GM04503 (cell line): ENCODE measurements around the gene SEMA3F.
A peak's percentile ranks its signal among the peaks of the same experiment; 100 is the strongest.

Experiments
- DNase-seq: peaks from one replicate; pipeline ENCODE4 v3.0.0-alpha.2; 2012; ENCODE audit warnings: low read depth

The SEMA3F gene

DNA sequence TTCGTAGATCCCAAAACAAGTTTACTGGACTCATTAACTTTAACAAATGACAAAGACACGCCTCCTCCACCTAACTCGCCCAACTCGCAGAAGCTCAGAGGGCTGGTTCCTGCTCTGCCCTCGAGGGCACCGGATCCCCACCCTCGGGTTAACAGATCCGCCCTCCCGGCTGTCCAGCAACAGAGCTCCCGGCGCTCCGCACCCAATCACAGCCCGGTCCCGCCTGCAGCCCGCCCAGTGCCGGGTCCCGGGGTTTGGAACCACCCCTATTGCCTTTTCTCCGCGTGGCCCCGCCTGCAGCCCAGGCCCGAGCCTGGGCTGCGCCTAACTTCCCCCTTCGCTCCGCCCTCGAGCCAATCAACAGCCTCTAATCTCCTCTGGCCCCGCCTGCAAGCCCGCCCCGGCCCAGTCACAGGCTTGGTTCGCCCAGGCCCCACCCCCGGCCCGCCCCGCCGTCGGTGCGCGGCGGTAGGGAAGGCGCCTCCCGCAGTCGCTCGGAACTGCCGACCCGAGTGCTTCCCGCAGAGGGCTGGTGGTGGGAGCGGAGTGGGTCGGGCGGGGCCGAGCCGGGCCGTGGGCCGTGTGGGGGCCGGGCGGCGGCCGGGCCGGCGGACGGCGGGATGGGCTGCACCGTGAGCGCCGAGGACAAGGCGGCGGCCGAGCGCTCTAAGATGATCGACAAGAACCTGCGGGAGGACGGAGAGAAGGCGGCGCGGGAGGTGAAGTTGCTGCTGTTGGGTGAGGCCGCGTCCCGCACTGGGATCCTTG lies 80.8 kb downstream of the SEMA3F start, which contains the start of gene GNAI2:
GNAI2 (plus strand) TSS at position 489 of the 768 bp plus-strand sequence; CDS start at position 621, 132 bp downstream.
- peak; percentile 95 for DNase-seq

DNA sequence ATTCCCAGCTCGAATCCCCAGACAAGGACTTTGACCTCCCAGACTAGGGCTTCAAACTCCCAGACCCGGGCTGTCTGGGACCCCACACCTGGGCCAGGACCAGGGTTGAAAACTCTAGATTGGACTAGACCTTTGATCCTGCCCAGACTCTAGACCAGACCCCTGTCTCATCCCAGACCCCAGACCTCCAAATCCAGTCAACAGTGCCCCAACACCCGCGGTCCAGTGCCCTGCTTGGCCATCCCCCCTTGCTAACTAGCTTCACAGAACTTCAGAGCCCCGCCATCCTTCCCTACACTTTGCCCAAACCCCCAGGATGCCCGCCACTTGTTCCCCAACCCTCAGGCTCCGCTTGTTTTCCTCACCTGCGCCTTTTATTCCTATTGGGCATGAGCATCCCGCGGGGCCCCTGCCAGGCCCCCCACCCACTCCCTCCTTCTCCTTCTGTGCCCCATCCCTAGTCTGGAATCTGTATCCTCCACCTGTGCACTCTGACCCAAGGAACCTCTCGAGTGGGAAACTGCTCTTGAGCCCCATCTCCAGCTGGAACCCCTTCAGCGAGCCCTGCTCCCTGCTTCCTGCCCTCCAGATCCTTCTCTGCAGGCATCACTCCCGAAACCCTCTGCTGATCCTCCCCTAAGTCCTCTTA lies 81.5 kb downstream of the SEMA3F start:
- no peak for DNase-seq

DNA sequence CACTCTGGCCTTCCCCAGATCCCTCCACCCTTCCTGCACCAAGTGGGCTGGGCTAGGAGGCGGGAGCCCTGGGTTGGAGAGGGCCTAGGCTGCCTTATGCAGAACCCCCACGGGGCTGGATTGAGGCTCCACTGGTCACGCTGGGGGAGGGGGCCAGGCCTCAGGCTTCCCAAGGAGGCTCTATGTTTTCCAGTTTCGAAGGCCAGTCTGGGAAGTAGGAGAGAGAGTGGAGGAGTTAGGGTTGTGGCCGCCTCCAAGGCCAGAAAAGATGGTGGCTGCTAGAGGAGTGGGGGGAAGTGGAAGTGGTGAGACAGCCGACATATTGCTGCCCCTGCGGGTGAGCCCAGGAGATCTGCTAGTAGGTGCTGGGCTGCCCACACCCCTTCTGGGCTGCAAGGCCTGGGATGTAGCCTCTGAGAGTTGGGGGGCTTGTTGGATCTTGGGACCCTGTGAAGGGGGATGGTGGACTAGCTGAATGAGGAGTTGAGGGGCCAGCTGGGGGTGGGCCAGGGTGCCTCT lies 82.1 kb downstream of the SEMA3F start:
- DNase-seq: no peak

DNA sequence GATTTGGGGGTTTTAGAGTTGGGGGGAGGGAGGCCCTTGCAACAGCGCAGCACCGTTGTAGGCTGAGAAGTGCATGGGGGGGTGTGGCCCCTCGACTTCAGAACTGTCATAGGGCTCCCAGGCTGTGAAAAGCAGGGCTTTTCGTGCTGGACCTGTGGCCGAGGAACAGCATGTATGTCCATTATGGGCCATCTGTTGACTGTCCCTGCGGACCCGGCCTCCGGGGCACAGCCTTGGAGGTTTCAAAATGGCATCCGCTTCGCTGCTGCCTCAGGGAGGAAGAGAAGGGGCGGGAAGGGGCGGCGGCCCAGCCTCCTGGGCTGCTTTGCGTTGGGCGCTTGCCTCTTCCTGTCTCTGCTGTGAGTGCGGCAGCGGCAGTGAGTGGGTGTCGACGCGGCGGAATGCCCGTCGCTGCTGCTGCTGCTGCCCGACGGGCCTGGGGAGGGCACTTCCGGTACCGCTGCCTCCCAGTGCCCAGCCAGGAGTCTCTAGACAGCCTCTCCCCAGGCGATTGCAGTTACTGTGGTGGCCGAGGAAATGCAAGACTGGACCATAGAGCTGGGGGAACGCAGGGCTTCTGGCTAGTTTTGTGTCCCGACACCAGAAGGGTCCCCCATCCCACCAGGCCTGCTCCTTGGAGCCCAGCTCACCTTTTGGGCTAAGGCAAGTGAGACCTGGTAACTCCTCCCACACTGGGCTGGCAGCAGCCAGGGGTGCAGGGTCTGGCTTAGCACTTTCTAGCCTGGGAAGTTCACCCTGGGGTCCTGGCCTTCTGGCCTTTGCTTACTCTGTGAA lies 82.8 kb downstream of the SEMA3F start:
- peak; percentile 53 for DNase-seq

DNA sequence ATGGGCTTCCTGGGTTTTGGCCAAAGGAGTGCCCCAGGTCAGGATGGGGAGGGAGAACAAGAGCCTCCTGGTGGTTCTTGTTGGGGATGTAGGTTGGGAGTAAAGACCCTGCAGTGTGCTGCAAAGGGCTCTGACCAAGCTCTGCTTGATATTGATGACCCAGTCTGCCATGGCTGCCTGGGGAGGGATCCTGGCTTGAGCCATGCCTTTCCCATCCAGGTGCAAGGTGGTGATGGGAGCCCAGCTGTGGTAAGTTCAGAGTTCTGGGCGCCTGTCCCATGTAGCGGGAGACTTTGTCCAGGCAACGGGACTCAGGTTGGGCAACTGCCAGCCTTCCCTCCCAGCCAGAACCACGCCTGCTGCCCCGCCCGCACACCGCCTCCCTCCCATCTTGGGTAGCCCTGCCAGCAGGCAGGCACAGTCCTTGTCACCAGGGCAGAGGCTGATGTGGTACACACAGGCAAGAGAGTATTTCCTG lies 83.5 kb downstream of the SEMA3F start:
- DNase-seq: no peak
